ENCODE results near the gene GBX1.

Gene GBX1

GRCh38 chr7:151172273-151173141 is 5.0 kb upstream of the GBX1 start:
- DNase-seq = peak; percentile 80

GRCh38 chr7:151168787-151169162 is 1.3 kb upstream of the GBX1 start:
- no peak for DNase-seq

- peak; percentile 46 for DNase-seq
These were observed 701 bp upstream of the GBX1 start for GRCh38 chr7:151168003-151168786.

- DNase-seq = no peak
These were observed 781 bp downstream of the GBX1 start for GRCh38 chr7:151166629-151167196.

- DNase-seq = no peak
These were observed 5.7 kb downstream of the GBX1 start for GRCh38 chr7:151161757-151162156.

- DNase-seq = no peak
These were observed 9.7 kb downstream of the GBX1 start for GRCh38 chr7:151157645-151158329.

GRCh38 chr7:151152643-151153513 is 14.6 kb downstream of the GBX1 start:
- DNase-seq = no peak

GRCh38 chr7:151150388-151150787 is 17.1 kb downstream of the GBX1 start:
- DNase-seq = no peak

GRCh38 chr7:151148319-151149259 is 18.9 kb downstream of the GBX1 start:
- no peak for DNase-seq

- DNase-seq = no peak
These were observed 20.7 kb downstream of the GBX1 start for GRCh38 chr7:151146761-151147160.

- DNase-seq = no peak
These were observed 23.1 kb downstream of the GBX1 start for GRCh38 chr7:151144387-151144786.

GRCh38 chr7:151143261-151144015 is 24.1 kb downstream of the GBX1 start:
- DNase-seq = no peak

GRCh38 chr7:151142686-151143040 is 24.8 kb downstream of the GBX1 start:
- DNase-seq = no peak

- DNase-seq = no peak
These were observed 25.4 kb downstream of the GBX1 start for GRCh38 chr7:151141855-151142685.

GRCh38 chr7:151141311-151141854 is 26.1 kb downstream of the GBX1 start:
- DNase-seq = no peak

- DNase-seq = no peak
These were observed 26.7 kb downstream of the GBX1 start for GRCh38 chr7:151140826-151141225.

- no peak for DNase-seq
These were observed 27.7 kb downstream of the GBX1 start for GRCh38 chr7:151139791-151140190.

- DNase-seq = no peak
These were observed 28.3 kb downstream of the GBX1 start for GRCh38 chr7:151139071-151139790.
